Activated CD4-positive, CD25-positive, alpha-beta regulatory T cell treated with anti-CD3 and anti-CD28 coated beads, Interleukin-2, amount 50 U/mL, for 24 hours (primary cell): ENCODE measurements around the gene ADARB2.

Experiments
- ATAC-seq, 2 donors: fragments of 150-1000 bp; cut with Tn5 transposase; one replicate each; pipeline ENCODE4 v1.10.0; 2021; ENCODE audit warnings: mild to moderate bottlenecking in 1 of 2, moderate library complexity in 1 of 2

ADARB2 gene

DNA sequence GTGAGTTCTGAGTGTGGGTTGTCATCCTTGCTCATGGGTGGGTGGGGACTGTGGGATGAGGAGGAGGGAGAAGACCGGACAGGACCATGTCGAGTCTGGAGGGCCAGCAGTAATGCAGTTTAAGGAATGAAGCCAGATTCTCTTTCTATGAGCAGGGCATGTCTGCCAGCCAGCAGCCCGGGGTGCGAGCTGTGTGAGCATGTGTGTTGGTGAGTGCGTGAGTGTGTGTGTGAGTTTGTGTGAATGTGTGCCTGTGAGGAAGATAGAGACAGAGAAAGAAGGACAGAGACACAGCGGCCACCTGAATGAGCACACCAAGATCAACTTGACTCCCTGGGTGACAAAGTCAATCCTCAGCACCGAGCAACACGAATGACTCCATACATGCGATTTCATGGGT is 52.3 kb downstream of the ADARB2 start:
- no peak for ATAC-seq

DNA sequence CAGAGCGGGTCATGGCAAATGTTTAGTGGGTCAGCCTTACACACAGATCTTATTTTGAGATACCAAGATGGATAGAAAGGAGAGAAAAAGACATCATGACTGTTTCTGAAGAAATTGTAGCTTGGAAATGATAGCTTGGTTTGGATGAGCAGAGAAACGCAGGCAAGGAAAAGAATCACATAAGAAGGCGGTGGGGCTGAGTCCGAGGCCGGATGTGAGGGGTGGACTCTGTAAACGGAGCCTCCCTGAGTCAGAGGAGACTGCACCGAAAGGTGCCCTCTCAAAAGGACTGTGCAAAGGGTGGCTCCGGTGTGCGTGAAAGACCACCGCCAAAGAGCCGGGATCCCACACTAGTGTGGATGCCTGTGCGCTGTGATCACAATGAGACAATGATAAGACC is 53.7 kb downstream of the ADARB2 start:
- ATAC-seq, result no peak

DNA sequence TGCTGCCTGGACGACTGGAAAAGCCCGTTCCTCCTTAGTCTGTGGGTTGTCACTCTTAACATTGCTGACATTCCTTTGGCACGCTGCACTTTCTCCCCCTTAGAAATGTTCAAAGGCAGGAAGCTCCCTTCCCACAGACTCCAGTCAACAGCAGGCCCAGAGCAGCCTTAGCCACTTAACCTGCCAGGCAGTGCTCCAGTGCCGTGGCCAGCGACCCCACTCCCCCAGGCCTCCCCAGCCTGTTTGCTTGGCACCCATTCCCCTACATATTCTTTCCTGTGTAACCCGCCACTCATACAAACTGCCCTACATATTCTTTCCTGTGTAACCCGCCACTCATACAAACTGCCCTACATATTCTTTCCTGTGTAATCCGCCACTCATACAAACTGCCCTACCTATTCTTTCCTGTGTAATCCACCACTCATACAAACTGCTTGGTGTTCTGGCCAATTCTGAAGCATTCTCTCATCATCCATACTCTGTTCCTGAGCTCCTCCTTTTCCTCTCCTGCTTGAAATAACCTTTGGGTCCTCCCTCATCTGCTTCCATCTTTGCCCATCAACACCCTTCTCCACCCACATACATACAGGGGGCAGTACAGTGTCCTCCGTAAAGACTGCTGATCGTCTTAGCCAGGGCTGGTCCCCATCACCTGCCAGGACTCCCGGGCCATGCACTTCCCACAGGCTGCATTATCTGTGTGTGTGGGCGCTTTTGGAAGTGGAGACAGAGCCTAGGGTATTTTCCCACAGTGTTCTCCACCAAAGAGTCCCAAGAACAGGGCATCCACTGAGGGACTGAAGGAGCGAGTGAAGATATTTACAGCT is 57.3 kb downstream of the ADARB2 start:
- ATAC-seq, result no peak

DNA sequence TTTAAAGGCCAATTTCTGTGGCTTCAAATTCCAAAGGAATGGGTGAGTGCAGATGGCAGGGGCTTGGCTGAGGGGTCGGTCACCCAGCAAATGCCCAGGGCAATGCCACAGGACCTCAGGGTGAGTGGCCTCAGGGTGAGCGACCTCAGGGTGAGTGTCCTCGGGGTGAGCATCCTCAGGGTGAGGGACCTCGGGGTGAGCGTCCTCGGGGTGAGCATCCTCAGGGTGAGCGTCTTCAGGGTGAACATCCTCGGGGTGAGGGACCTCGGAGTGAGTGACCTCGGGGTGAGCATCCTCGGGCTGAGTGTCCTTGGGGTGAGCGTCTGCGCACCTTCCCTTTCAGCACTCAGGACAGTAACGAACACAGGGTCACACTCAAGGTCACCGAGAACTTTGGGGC is 59.2 kb downstream of the ADARB2 start:
- ATAC-seq, result no peak

DNA sequence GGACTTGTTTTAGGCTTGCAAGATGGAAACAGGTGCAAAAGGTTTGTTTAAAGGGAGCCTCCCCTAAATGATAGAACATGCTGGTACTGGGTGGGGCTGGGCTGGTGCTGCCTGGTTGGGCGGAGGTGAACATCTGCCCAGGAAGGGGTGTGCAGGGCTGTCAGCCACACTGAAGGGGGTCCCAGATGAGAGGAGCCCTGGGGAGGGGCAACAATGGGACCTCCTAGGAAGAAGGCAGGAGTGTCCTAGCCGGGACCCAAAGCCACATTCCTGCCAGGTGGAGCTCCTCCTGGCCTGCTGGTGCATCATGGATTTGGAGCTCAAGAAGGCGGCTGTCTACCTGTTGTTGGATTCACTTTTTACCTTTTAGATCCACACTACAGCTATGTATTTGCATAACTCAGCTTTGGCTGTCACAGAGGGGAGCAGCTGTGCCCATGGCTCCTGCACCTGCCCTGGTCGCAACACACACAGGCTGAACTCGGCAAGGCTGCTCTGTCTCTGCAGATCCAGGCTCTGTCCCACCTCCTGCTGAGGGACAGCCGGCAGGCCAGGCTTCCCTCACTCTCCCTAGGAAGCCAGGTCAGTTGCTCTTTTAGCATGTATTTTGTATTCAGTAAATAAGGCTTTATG is 59.9 kb downstream of the ADARB2 start:
- no peak for ATAC-seq

DNA sequence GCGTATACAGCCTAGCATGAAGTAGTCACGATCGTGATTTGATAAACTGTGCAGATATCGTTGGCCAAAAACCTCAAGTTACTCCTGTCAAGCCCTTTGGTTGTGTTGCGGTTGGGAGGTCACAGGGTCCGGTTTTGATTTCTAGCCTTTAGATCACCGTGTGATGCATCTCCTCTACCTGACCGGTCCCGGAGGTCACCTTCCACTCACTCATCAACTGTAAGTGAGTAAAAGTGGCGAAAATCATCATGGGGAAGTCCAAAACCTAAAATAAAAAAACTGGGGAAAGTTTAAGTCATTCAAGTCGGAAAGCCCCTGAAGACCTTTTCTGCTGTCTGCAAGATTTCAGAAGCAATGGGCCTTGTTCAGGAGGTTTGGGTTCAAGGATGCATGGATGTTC is 62.8 kb downstream of the ADARB2 start:
- peak in 1 of 2 donors; percentile 41 for ATAC-seq

DNA sequence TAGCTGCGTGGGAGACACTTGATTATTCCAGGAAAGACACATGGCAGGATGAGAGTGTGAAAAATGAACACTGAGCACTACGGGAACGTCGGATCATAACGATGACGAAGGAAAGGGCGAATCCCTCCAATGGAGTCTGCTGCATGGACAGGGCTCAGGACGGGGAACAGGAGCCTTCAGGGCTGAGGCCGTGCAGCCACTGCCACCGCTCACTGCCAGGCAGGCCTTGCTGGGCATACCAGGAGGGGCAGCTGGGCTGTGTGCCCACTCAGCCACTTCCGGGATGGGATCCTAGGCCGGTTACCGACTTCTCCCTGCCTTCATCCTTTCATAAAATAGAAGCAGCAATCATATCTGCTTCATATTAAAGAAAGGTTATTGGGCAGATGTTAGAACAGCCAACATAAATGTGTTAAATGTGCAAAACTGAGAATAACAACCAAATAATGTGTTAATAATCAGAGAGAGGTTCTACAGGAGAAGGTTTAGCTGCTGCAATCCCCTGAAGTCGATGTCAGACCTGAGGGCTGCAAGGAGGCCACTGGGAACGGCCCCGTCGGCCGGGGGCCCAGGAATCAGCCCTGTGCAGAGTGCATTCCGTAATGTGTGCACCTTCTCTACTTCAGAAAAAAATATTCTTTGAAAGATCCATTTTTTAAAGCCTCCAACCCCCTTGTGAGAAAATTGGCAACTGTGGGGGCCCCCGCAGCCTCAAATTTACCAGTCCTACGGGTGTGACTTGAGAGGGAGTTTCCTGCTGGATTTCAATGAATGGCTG is 63.6 kb downstream of the ADARB2 start:
- no peak for ATAC-seq

DNA sequence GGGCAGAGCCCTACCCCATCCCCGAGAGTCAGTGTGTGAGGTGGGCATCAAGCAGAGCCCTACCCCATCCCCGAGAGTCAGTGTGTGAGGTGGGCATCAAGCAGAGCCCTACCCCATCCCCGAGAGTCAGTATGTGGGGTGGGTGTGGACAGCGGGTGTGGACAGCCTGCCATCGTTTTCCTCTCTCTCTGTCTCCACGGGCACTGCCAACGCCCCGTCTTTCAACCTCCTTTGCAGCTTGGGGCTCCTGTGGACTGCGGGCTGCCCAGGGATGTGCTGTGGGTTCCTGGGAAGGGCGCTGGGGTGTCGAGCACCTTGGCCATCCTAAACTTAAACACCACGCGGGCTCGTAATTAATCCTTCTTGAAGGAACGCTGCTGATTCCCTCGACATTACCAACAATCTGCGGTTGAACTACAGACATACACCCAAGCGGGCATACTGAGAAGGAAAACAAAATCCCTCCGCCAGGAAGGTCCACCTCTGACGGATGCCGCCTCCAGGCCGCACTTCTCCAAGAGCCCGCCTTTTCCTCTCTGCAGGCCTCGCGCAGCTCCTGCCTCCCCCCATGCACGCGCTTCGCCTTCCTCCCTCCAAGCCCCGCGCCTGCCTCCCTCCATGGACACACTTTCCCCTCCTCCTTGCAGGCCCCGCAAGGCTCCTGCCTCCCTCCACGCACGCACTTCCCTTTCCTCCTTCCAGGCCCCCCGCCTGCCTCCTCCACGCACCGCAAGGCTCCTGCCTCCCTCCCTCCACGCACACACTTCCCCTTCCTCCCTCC is 65.1 kb downstream of the ADARB2 start:
- ATAC-seq, result no peak

DNA sequence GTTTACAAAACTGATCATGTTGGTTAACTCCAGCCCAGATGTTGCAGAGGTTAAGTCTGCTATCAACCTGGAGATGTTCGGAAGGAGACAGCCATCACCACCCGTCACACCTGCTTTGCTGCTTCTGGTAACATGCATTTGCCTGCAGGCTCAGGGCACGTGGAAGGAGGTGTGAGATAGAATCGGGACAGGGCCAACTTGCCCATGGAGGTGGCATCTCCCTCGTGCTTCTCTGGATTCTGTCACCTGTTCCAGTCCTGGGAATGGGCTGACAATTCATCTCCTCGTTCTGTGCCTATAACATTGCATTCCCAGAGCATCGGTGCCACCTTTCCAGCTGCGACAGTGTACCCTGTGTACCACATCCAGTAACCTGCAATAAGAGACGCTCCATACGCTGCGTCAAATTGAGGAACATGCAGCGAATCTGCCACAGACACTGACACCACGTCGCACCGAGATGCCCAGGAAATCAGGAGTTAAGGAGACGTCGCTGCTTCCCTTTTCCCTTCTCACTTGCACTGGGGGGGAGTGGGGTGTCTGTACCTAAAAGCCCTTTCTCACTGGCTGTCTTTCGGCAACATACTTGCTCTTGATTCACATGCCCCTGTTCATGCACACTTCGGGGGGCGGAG is 65.8 kb downstream of the ADARB2 start:
- no peak for ATAC-seq

DNA sequence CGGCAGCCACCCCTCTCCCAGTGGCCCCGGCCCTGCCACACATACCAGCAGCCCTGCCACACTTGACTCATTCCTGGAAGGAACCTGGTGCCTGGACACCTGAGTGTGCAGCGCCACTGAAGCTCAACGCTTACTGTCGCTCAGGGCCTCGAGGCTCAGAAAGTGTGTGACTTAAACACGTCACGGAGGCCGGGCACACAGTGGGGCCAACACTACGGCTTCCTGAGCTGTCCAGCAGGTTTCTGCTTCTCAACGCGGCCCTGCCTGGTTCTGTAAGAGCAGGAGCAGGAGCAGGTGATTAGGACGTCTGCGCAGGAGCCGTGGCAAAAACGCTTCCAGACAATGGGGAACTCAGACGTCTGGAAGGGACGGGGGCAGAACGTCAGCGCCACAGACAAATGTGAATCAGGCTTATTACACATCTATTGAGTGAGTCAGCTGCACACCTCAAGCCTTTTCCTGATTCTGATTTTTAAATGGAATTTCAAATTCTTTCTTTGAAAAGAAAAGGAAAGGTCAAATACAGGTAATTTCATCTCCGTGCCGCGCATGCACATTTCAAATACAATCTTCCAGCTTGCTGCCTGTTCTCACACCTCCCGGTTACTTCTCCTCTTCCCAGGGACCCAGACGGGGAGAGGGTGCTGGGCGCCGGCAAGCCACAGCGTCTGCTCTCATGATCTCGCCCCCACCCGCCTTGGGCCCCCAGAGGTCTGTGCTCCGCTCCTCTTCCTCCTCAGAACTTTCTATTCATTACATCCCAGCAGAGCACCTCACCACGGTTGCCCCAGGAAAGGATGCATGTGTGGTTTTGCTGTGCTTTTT is 66.6 kb downstream of the ADARB2 start:
- ATAC-seq, result no peak

DNA sequence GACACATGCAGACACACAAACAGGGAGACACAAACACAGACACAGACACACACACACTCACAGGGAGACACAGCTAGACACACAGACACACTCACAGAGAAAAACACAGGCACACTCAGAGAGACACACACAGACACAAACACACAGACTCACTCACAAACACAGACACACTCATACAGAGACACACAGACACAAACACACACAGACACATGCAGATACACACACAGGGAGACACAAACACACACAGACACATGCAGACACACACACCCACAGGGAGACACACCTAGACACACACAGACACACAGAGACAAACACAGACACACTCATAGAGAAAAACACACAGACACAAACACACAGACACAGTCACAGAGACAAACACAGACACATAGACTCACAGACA is 67.9 kb downstream of the ADARB2 start:
- ATAC-seq, result no peak

DNA sequence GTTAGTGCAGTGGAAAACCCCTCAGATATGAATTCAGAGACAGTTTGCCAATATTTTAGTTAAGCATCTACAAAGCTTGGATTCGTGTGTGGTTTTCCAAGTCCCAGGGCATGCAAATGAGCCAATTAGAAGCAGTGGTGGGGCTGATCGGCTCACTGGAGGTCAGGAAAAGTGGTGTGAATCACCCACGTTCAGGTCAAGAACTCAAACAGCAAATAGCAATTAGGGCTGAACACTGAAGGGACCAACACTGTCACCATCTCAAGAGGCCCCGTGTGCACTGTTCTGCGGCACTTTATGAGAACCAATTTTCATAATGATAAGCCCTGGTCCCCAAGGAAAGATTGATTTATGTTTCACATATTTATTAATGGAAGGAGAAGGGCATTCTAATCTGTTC is 68.9 kb downstream of the ADARB2 start:
- ATAC-seq, result no peak

DNA sequence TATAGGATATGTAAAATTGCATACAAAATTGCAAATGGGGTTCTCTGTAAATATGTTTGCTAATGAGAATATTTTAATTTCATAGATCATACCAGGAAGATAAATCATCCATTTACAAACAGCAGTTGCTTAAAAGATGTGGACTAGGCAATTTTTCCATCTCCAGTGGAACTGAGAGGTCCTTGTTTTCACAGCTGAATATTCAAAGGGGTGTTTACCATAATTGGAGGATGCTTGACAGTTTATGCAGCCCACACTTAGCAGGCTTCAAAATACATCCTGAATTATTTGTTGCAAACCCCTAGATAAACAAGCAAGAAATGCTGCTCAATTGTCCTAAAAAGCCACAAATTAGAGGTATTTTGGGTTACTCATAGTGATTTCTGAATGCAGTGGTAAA is 69.9 kb downstream of the ADARB2 start:
- ATAC-seq, result no peak

DNA sequence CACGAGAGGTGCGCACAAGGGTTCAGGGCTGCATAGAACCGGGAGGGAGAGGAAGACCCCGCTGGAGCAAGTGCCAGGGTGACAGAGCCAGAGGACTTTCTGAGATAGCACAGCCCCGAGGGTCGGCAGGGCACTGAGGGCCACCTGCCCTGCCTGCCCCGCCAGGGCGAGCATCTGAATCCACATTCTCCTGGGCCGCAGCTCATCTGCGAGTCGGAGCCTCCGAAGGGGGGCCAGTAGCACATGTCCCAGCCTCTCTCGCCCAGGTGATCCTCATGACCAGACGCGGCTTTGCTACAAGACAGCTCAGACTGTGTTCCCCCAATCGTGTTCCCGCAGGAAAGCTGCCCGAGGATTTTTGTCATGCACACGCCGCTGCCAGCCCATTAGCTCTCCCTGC is 71.2 kb downstream of the ADARB2 start:
- no peak for ATAC-seq

DNA sequence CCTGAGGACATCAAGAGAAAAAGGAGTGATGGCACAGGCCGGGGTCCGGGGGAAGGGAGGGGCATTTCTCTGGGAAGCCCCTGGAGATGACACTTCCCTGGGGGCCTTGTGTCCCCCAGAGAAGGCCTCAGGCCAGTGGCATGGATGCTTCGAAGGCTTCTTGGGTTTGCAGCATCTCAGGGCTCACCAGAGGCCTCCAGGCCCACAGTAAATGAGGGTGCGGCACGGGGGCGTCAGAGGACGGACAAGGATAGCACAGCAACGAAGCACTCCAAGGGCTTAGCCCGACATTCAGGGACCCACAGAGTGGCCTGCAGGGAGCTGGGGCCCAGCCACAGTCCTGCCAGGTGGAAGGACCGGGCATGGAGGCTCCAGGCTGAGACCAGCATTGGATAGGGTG is 71.6 kb downstream of the ADARB2 start:
- ATAC-seq, result no peak

DNA sequence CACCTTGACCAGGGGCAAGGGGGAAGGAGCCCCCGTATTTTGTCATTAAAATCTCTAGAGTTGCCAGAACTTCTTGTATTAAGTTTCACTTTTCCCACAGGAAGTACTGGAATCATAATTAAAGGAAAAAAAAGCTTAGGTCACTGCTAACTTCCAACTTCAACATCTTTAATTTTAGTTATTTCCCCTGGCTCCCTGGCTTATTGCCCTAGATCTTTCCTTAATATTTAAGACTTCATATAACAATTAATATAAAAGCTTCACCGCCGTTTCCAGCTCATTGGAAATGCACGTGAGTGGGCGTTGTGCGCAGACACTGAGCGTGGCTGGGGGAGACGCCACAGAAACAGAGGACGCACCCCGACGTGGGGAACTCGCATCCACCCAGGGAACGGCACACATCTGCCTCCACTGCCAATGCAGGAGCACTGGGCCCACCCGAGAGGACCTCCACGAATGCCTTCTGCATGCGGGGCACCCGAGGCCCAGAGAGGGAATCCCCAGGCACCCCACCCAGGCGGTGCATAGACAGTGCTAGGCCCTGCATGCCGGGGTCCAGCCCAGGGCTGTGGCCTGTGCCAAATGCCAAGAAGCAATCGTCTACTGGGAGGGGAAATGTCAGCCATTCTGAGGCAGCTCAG is 72.2 kb downstream of the ADARB2 start:
- no peak for ATAC-seq

DNA sequence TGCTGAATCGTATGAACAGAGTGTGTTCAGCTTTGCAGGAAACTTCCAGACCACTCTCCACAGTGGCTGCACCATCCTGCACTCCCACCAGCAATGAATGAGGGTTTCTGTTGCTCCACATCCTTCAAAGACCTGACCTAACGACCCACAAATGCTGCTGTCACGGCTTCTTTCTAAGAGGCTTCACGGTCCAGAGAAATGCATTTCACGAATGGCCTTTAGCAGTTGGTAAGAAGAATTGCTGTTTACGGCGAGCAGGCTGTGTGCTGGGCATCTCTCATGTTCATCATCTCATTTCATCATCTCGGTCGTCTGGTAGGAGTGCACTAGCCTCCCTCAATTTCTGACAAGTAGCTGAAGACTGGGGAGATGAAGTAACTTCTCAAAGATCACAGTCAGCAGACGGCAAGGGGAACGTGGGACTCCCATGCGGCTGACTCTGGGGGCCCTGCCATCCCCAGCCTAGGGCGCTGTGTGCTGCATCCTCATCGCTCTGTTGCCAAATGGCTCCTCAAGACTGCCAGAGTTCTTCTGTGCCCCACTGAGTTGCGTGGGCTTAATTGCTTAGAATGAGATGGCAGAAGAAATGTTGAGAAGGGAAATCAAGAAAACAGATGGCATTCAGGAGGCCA is 72.9 kb downstream of the ADARB2 start:
- ATAC-seq, result no peak

DNA sequence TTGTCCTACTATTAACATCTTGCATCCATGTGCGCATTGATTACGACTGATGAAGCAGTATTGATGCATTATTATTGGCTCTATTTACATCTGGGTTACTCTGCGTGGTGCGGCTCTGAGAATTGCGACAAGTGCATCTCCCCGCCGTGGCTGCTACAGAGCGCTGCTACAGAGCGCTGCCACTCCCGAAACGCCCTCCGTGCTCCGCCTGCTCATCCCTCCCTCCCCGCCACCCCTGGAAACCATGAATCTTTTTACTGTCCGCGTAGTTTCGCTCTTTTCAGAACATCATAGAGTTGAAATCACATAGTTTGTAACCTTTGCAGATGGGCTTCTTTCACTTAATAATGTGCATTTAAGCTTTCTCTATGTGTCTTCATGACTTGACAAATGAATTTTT is 74.1 kb downstream of the ADARB2 start:
- ATAC-seq, result no peak

DNA sequence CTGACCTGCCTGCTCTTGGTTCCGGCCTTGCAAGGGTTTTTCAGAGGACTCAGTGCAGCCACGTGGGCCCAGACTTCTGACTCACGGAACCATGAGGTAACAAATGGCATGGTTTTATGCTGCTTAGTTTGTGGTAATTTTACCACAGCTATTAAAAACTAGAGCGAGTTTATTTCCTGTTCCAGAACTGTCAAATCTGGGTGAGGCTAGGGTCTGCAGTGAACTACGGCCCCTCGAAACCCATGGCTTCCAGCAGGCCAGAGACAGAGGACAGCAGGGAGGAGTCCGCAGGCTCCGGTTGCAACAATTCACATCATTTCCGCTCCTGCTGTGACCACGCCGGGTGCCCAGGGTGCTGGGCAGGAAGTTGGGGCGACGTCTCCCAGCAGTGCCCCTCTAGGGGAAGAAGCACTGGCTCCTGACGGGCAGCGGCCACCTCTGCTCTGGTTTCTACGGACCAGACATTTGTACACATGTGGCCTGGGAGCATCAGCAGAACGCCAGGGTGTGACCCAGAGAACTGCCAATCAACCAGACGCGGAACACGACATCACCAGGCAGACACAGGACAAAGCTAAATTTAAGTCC is 74.8 kb downstream of the ADARB2 start:
- ATAC-seq, result no peak

DNA sequence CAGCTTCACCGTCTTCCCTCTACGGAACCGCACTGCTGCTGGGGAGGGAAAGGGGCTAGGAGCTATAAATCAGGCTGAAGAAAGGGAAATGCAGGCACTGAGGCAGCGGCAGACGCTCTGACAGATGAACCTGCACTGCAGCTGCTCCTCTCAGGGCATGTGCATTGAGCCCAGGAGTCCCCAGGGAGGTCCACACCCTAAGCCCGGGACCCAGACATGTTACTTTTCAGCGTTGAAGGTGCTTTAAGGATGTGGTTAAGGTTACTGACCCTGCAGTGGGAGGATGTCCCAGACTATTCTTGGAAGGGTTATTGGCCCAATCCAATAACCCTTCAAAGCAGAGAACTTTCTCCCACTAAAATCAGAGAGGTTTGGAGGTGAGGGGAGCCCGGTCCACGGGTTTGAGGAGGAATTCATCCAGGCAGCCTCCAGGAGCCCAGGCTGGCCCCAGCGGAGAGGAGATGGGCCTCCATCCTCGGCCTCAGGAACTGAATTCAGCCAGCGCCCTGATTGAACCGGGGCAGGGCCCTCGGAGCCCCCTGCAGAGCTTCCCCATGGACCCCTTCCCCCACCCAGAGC is 75.4 kb downstream of the ADARB2 start:
- ATAC-seq, result no peak
